Posterior vena cava (tissue), 2 donors: Measurements from ENCODE around the gene TMEM154. TPM values are rescaled to one million over a fixed set of nuclear protein-coding genes. Genes with fewer than 3 reads are reported as not detected.

Experiments
- DNase-seq: peaks from one replicate; pipeline ENCODE4 v3.0.0-alpha.2; 2020; ENCODE audit warnings: low spot score
- intact Hi-C, 2 donors: fragments of 100-400 bp; cut with DNase I; formaldehyde crosslinking; loops; one replicate each; pipeline versions ENCODE4 v1.14.1 to v1.14.2; 2022 to 2023
- long read RNA-seq, 2 donors: library from polyadenylated mRNA; unstranded; transcript quantifications; one replicate each; pipeline ENCODE4 v2.0.0, GENCODE V29; 2020 to 2021
- total RNA-seq, 2 donors: library from RNA; stranded (reverse); fragmentation: NEBNext Ultra II Directional; extraction: Animal tissue kit (Norgen Biotek cat#: 25700); gene quantifications; one replicate each; pipeline ENCODE4 v1.2.1, GENCODE V29; 2021
- donor health status: DM: yes; HTN: yes; CAD: no.
- donor health status: DM: yes; HTN: yes; CAD: no.

Gene TMEM154
- 1 to 10 TPM; 1.5 to 4.0 TPM for total RNA-seq
- long read RNA-seq, donor 1: 0 reads
- long read RNA-seq, donor 2: 0 reads

- peak; percentile 88 for DNase-seq
Measured at GRCh38 chr4:152679414-152680281, at the start of gene TMEM154. TMEM154 (minus strand) TSS chr4:152679997; CDS start chr4:152679933, 64 bp downstream.

GRCh38 chr4:152729466-152729865, 49.7 kb upstream of the TMEM154 start:
- no peak for DNase-seq
- intact Hi-C loops: no loop called here

More at GRCh38 chr4:152679414-152680281, at the start of gene TMEM154:
- intact Hi-C loops: no loop called here

GRCh38 chr4:152728343-152728742, 48.5 kb upstream of the TMEM154 start:
- DNase-seq: no peak
- intact Hi-C loops: no loop called here

- intact Hi-C loops: no loop called here
- DNase-seq: no peak
Measured at GRCh38 chr4:152727784-152728183, 48.0 kb upstream of the TMEM154 start.

GRCh38 chr4:152724494-152724893, 44.7 kb upstream of the TMEM154 start:
- intact Hi-C loops: no loop called here
- no peak for DNase-seq

- intact Hi-C loops: no loop called here
- no peak for DNase-seq
Measured at GRCh38 chr4:152723236-152723635, 43.4 kb upstream of the TMEM154 start.

- intact Hi-C loops: no loop called here
- DNase-seq: no peak
Measured at GRCh38 chr4:152719801-152720556, 40.2 kb upstream of the TMEM154 start.

- intact Hi-C loops: no loop called here
- no peak for DNase-seq
Measured at GRCh38 chr4:152719291-152719690, 39.5 kb upstream of the TMEM154 start.

- intact Hi-C loops: no loop called here
Measured at GRCh38 chr4:152715076-152715475, 35.3 kb upstream of the TMEM154 start.

GRCh38 chr4:152713951-152714705, 34.3 kb upstream of the TMEM154 start:
- intact Hi-C loops: no loop called here
- no peak for DNase-seq

More at GRCh38 chr4:152715076-152715475, 35.3 kb upstream of the TMEM154 start:
- no peak for DNase-seq

GRCh38 chr4:152709675-152710438, 30.1 kb upstream of the TMEM154 start:
- DNase-seq: no peak
- intact Hi-C loops: no loop called here

- no peak for DNase-seq
- intact Hi-C loops: no loop called here
Measured at GRCh38 chr4:152708796-152709195, 29.0 kb upstream of the TMEM154 start.

- DNase-seq: no peak
- intact Hi-C loops: no loop called here
Measured at GRCh38 chr4:152708361-152708760, 28.6 kb upstream of the TMEM154 start.

GRCh38 chr4:152707632-152708031, 27.8 kb upstream of the TMEM154 start:
- no peak for DNase-seq
- intact Hi-C loops: no loop called here

- DNase-seq: no peak
- intact Hi-C loops: no loop called here
Measured at GRCh38 chr4:152705903-152706302, 26.1 kb upstream of the TMEM154 start.

GRCh38 chr4:152704788-152705187, 25.0 kb upstream of the TMEM154 start:
- no peak for DNase-seq
- intact Hi-C loops: no loop called here

GRCh38 chr4:152700151-152700550, 20.4 kb upstream of the TMEM154 start:
- intact Hi-C loops: no loop called here
- no peak for DNase-seq

- DNase-seq: no peak
- intact Hi-C loops: no loop called here
Measured at GRCh38 chr4:152699313-152699712, 19.5 kb upstream of the TMEM154 start.

GRCh38 chr4:152698089-152698499, 18.3 kb upstream of the TMEM154 start:
- intact Hi-C loops: no loop called here
- no peak for DNase-seq
